NCI-H1417 (cell line): ENCODE data around the gene NEK7.
A peak's percentile ranks its signal among the peaks of the same experiment; 100 is the strongest.
"Not testable (repeated sequence)": the region's sequence is repeated elsewhere in the genome, so short reads cannot be mapped to it uniquely, and the experiment has no call there.

Experiments
- DNase-seq, 3 experiments: peaks; one replicate each; lab custom pipeline; 2025; lab: John Stamatoyannopoulos, UW

Gene NEK7

DNA sequence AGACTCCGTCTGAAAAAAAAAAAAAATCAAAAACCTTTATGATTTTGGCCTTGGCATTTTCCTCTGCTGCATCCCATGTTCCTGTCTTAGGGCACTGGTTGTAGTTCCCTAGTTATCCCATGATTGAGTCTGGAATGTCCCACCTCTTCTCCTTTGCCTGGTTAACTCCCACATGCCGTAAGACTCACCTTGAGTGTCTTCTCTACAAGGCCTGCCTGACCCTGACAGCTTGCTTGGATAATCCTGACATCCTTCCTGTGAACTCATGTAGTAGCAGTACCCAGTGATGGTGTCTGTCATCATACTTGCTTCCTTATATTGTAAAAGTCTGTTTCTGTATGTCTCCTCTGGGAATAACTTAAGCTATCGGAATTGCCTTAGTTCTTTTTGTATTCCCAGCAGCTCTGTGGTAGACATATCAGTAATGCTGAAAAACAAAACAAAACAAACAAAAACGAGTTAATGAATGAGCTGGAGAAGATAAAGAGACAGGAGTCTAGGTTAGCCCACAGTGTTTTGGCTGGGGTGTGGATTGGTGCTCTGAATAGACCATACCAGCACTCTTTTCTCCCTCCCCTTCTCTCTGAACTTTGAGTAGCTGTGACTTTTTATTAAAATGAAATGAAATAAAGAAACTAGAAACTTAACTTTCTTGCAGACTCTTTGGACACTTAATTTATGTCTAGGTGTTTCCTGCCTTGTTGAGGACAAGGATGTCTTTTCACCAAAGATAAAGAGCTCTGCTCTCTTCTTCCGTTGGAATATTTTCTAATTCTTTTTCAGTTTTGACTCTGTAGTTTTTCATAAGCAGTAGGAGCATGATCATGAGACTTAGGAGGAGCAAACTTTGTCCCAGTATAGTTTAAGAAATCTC lies 15.1 kb downstream of the NEK7 start:
- no peak for DNase-seq

- no peak for DNase-seq
Measured at GRCh38 chr1:198173832-198174231, 17.0 kb downstream of the NEK7 start.

- DNase-seq, result no peak
Measured at GRCh38 chr1:198174297-198174696, 17.5 kb downstream of the NEK7 start.

- DNase-seq, result no peak
Measured at GRCh38 chr1:198175423-198176170, 18.8 kb downstream of the NEK7 start.

- DNase-seq, result no peak
Measured at GRCh38 chr1:198176179-198176578, 19.4 kb downstream of the NEK7 start.

- DNase-seq, result no peak
Measured at GRCh38 chr1:198177546-198177945, 20.7 kb downstream of the NEK7 start.

GRCh38 chr1:198178615-198179014 lies 21.8 kb downstream of the NEK7 start:
- DNase-seq, result no peak

DNA sequence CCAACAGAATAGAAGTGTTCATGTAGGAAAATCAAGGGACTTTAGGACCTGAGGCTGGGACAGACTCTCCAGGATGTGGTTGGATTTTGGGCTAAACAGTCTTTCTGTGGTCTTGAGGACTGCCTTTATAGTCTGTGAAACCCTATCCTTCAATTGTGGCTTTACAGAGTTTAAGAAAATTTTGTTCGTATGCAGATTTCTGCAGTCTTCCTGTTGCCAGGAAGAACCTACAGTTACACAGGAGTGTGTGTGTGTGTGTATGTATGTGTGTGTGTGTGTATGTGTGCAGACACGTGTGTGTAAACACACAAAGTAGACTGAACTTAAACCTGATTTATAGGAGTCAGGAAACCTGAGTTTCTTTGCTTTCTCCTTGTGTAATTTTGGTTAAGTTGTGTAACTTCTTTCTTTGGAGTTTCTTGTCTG lies 22.8 kb downstream of the NEK7 start:
- DNase-seq, result no peak

GRCh38 chr1:198183605-198184004 lies 26.8 kb downstream of the NEK7 start:
- DNase-seq, result no peak

DNA sequence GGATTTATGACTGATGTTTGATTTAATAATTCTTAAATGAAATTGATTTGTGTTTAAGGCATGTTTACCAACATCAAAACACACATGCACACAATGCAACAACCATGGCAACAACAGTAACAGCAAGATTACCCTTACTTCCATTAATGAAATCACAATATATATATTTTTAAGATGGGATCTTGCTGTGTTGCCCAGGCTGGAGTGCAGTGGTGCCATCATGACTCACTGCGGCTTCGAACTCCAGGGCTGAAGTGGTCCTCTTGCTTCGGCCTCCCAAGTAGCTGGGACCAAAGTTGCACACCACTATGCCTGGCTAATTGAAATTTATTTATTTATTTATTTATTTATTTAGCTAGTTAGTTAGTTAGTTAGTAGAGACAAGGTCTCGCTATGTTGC lies 27.7 kb downstream of the NEK7 start:
- no peak for DNase-seq

DNA sequence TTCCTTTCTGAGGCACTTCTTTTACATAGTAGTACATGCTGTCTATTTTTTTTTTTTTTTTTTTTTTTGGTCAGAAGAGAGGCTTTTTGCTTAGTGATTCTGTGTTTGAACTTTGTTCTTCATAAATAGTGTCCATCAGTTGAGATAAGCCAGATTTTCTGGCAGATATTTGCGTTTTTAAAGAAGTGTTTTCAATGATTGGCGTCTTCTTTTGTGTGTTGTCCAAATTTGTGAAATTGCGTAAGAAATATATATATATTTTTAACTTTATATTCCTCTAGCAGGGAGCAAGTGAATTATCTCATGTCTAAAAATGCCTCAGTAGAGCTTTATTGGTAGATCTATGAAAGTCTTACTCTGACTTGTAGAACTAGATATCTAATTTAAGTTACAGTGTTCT lies 28.3 kb downstream of the NEK7 start:
- no peak for DNase-seq

DNA sequence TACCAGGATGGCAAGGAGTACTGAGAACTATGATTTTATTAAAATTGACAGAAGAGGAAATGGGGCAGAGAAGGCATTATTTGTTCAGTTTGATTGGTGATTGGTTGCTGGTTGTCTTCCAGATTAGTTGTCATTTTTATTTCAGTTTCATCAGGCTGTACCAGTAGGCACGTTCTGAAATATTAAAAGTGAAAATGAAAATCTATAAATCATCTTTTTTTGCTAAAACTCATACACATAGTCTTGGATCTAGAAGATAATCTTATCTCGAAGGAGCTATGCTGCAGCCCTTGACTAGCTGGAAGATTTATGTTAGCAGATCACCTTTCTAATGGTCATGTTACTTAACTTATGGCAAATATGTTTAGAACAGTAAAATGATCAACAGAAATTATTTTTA lies 29.0 kb downstream of the NEK7 start:
- DNase-seq, result no peak

- DNase-seq, result no peak
Measured at GRCh38 chr1:198186916-198187580, 30.2 kb downstream of the NEK7 start.

DNA sequence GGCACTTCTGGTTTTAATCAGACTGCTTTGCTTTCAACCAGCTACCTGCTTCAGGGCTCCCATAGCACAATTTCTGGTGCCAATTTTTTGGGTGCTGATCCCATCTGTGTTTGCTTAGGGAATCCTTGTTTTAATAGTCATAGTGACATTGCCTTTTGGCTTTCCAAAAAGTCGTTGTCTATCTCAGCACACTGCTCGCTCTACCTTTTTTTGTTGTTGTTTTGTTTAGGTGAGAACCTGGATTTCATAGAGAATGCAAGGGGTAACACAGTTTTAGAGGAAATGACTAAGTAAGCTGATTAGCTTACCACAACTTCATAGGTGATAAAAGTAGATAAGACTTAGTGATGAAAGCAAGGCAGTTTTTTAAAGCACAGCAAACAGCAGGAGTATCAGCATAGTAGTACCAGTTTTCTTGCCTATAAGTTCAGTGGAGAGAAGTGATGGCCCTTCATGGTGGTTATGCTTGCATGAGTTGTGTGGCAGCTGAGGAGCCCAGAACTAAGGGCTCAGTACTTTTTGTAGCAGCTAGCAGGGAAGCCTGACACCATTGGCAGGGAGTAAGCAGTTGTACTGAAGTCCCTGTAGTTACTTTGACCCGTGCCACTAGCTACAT lies 31.3 kb downstream of the NEK7 start:
- DNase-seq, result no peak

DNA sequence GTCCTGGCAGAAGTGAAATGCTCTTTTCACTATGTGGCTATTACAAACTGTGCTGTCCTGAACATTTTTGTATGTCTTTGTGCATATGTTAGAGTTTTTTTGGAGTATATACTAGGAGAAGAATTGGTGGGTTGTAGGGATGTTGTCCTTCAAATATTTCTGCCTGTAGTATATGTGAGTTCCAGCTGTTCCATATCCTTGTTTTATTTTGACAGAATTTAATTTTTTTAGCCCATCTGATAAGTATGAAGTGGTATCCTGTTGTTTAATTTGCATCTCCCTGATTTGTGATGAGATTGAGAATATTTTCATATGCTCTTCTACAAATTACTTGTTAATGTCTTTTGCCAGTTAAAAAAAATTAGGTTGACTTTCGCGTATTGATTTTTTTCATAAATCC lies 34.3 kb downstream of the NEK7 start:
- no peak for DNase-seq

- DNase-seq, result not testable (repeated sequence)
Measured at GRCh38 chr1:198193871-198194270, 37.1 kb downstream of the NEK7 start.

GRCh38 chr1:198196630-198197029 lies 39.8 kb downstream of the NEK7 start:
- DNase-seq, result no peak

DNA sequence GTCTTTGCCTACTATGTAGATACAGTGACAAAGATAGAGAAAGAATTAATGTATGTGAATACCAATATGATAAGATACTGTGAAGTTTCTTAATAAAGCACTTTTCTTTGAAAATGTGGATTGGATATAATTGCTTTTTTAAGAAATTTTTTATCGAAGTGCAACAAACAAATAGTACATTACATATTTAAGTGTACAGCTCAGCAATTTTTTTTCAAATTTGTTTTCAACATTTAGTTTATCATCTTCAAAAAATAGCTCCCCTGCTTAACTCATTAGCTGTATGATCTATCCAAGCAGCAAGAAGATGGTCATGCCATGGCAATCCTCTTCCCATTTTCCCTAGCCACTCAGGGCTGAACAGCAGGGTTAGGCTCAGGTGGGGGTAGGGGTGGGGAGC lies 40.5 kb downstream of the NEK7 start:
- DNase-seq, result no peak

DNA sequence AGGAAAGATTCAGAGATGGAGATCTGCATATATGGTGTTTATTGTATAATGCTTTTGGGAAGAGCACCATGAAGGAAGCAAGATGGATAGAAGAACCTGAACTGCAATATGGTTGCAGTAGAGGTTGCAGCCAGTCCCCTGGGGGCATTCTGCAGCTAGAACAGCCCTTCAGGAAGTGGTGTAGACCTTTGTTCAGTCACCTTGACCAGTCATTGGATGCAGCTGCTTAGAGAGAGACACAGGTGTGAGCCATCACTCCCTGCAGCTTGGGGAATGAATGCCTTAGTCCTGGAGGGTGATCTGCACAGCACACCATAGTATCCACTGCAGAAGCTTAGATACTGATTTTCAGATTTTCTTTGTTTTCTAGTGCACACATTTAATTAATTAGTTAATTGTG lies 42.3 kb downstream of the NEK7 start:
- DNase-seq, result peak in 1 of 3 experiments; percentile 25

DNA sequence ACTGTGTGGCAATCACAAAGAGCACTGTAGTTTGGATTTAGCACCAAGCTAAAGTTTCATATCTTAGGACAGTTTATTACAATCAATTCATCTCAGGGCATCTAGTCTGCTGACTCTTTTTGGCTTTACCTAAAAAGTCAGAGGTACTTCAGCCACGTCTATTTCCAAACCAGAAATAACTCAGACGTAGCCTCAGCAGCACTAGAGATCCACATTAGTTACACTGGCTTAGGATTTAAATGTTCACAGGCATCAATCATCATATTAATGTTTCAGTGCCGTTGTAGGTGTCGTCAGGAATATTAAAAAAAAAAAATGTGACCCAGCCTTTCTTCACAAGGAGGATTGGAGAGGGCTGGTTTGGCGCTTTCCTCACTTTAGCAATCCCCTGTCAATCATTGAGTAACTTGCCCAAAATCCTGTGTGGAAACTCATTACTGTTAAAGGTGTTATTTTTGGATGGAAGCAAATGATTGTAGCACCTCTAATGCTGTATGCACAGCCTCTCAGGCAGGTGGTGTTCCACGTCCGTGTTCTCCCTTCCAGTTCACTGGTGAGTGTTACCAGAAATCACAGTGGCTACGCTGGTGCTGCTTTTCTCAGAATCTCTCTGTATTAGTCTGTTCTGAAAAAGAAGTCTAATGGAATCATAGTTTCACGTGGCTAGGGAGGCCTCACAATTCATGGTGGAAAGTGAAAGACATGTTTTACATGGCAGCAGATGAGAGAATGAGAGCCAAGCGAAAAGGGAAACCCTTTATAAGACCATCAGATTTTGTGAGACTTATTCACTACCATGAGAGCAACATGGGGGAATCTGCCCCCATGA lies 45.4 kb downstream of the NEK7 start:
- DNase-seq, result no peak

DNA sequence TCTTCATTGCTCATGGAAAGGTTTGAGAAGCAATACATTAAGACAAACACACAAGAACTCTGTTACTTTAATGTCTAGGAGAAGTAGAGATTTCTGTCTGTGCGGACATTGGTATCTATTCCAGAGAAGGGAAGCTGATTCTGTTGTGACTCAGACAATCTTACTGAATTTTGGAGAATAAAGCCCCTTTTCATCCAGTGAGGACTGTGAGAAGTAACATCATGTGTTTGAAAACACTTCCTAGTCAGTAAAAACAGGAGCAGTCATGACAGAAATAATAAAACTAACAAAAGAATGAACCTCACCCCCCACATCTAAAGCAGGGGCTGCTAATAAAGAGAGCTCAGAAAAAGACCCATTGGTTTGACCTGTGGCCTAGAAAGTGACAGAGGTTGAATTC lies 46.6 kb downstream of the NEK7 start:
- DNase-seq, result no peak
